Measurements from ENCODE around the gene FRY. TPM values are rescaled to one million over a fixed set of nuclear protein-coding genes. Genes with fewer than 3 reads are reported as not detected.

Gene FRY
- total and polyA plus RNA-seq, 2 of the 13 experiments (the other 11 are each of a cell fraction or from before 2014, with no cell fraction given): 8.2 to 13.1 TPM

DNA sequence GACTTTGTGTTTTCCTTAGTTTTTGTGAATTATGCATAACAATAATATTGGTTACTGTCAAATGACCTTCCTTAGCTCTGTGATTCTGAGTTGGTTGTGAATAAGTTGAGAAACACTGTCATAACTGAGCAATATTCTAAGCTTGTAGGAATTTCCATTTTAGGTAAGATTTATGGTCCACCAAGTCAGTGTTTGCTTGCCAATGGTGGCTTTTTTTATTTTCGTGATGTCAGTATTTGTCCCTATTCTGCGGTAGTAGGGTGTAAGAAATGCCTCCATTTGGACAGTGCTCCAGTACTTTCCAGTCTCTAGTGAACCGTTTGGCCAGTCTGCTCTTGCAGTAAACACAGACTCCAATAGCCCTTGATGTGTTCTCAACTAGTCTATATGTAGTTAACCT, 94.7 kb downstream of the FRY start:
- H4K20me1 ChIP-seq (ENCODE audit: insufficient read depth, low read length): no peaks in the 10 kb centered on the region
- H3K27me3 ChIP-seq (ENCODE audit: control insufficient read depth in 1 of 2, insufficient read depth in 2 of 2, low read length in 2 of 2): no peaks in the 10 kb centered on the region
- DNase-seq (ENCODE audit: low spot score) (no peak), ATAC-seq (no peak), FAIRE-seq (no peak)
- intact Hi-C loops (cut with micrococcal nuclease; ENCODE audit: unreplicated experiment): no loop called here
- no peak overlapping the region for H3K4me3 ChIP-seq (replicated peaks in 1 of 3; ENCODE audit: insufficient read depth in 1 of 3, low read depth in 2 of 3, low read length in 3 of 3)
- peaks cover 12% of the 10 kb centered on the region for H3K9me3 ChIP-seq (ENCODE audit: low read length)
- TF ChIP-seq, protein P1, sequence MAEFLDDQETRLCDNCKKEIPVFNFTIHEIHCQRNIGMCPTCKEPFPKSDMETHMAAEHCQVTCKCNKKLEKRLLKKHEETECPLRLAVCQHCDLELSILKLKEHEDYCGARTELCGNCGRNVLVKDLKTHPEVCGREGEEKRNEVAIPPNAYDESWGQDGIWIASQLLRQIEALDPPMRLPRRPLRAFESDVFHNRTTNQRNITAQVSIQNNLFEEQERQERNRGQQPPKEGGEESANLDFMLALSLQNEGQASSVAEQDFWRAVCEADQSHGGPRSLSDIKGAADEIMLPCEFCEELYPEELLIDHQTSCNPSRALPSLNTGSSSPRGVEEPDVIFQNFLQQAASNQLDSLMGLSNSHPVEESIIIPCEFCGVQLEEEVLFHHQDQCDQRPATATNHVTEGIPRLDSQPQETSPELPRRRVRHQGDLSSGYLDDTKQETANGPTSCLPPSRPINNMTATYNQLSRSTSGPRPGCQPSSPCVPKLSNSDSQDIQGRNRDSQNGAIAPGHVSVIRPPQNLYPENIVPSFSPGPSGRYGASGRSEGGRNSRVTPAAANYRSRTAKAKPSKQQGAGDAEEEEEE (CRISPR knock-in tag; IDR thresholded peaks at IDR 0.05; ENCODE audit: borderline replicate concordance): no peak
- TF ChIP-seq, protein P2, sequence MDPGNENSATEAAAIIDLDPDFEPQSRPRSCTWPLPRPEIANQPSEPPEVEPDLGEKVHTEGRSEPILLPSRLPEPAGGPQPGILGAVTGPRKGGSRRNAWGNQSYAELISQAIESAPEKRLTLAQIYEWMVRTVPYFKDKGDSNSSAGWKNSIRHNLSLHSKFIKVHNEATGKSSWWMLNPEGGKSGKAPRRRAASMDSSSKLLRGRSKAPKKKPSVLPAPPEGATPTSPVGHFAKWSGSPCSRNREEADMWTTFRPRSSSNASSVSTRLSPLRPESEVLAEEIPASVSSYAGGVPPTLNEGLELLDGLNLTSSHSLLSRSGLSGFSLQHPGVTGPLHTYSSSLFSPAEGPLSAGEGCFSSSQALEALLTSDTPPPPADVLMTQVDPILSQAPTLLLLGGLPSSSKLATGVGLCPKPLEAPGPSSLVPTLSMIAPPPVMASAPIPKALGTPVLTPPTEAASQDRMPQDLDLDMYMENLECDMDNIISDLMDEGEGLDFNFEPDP (CRISPR knock-in tag; conservative IDR thresholded peaks at IDR 0.05): no peak
- TF ChIP-seq SNAPC5 (CRISPR knock-in tag; IDR thresholded peaks at IDR 0.05; ENCODE audit: borderline replicate concordance): no peak
- no peak for TF ChIP-seq ZNF512B (CRISPR knock-in tag; IDR thresholded peaks at IDR 0.05; ENCODE audit: borderline replicate concordance)
- no peak overlapping the region for H3K4me2 ChIP-seq (ENCODE audit: low read depth, low read length)
- ChIA-PET POLR2A (no interaction called here), CTCF (ENCODE audit: low intra/inter-chr PET ratio, low total read pairs) (no interaction called here)
- no peak overlapping the region for H3K27ac ChIP-seq (ENCODE audit: extremely low read length, insufficient read depth, low read length)
- no peaks in the 10 kb centered on the region for H3K79me2 ChIP-seq (ENCODE audit: insufficient read depth, low read length)
- H3K36me3 ChIP-seq (replicated peaks in 1 of 2; ENCODE audit: control insufficient read depth in 1 of 2, insufficient read depth in 2 of 2, low read length in 2 of 2): peaks cover 5 to 7% of the 10 kb centered on the region in 2 experiments; a peak in 3 of 5 replicates
- in situ Hi-C loops (cut with HindIII; ENCODE audit: extremely low pct_ligation_motif_present, low pct_unique_long_range_greater_than_20kb): loop anchor here (25.0 kb wide), 1 partner anchor 89 kb away; the partner anchor contains the start of gene FRY
- no peak overlapping the region for H2AFZ ChIP-seq (ENCODE audit: low read length)
- H3K4me1 ChIP-seq (ENCODE audit: insufficient read depth, low read length): no peaks in the 10 kb centered on the region
- WGBS (ENCODE audit: low lambda C conversion rate): 90% methylated on average over 3 of the region's 3 CpGs
- H3K9ac ChIP-seq (ENCODE audit: insufficient read depth, low read depth, low read length): no peak overlapping the region
- BruUV-seq (replicated peaks): no TSS peak

Data from HepG2 (cell line).